HG03378 (cell line): Measurements from ENCODE around the gene SIGLEC7.
"Not testable (repeated sequence)": the region's sequence is repeated elsewhere in the genome, so short reads cannot be mapped to it uniquely, and the experiment has no call there.

Experiments used
- ATAC-seq: cut with Tn5 transposase; IDR thresholded peaks from one replicate; pipeline ENCODE4 v1.9.1; 2021; ENCODE audit warnings: mild to moderate bottlenecking, moderate library complexity; ENCODE audit not compliant: unreplicated experiment

The SIGLEC7 gene

DNA sequence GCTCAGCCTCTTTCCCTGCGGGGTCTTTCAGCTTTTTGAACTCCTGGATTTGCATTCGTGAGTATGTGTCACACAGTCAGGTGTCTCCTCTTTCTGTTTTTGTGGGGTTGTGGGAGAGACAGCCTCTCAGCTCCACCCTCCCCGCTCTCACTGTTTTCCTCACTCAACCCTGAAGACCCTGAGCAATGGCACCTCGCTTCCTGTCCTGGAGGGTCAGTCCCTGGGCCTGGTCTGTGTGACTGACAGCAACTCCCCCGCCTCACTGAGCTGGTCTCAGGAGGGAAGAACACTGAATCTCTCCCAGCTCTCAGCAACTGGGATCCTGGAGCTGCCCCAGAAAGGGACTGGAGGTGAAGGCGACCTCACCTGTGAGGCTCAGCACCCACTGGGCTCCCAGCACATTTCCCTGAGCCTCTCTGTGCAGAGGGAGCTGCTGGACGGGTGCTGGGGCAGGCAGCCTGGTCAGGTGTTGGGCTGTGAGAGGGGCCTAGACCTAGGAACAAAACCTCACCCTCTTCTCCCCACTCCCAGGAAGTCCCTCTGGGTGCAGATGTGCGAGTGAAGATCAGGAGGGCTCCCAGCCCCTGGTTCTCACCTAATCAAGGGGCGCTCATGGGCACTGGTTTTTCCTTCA lies 4.2 kb upstream of the SIGLEC7 start:
- no peak for ATAC-seq

DNA sequence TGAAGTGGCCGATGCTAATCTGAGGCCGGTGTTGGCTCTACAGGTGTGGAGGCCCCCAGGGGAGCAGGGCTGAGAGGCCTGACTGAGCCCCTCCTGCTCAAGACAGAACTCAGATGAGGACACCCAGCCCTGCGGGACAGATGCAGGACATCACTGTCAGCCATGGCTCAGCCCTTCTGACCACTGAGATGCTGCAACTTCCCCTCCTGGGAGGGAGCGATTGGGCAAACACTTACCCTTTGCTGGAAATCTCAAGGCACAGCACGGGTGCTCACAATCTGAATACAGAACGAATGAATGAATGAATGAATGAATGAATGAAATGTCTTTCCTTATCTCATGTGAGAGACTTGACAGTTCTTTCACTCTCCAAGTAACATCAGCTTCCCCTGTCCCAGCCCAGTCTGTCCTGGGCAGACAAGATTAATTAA lies 3.5 kb upstream of the SIGLEC7 start:
- ATAC-seq = no peak

DNA sequence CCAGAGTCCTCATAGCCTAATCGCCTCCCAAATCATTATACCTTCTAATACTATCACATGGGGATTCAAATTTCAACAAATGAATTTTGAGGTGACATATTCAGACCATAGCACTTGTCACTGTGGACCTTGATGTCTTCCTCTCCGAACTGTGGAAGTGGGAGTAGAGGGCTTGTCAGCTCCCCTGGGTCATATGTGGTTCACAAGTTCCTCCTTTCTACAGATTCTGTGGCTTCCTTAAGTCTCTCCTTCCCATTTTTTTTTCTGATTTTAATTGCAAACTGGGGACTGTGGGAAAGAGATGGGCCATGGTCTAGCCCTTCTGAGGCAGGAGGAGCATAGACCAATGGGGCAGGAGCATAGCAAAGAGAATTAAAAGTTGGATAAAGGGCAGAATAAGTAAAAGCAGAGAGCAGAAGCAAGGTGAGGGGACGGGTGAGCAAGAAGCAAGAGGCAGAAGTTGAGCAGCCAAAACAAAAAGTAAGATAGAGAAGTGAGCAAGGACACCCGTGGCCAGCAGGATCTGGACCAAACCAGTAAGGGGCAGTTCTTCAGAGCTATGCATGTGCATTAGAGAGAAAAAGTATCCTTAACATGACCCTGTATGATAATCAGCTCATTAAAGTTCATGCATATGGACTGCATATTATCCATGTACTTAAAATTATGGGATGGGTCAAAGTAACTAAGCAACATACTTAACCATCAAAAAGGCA lies 2.6 kb upstream of the SIGLEC7 start:
- no peak for ATAC-seq

DNA sequence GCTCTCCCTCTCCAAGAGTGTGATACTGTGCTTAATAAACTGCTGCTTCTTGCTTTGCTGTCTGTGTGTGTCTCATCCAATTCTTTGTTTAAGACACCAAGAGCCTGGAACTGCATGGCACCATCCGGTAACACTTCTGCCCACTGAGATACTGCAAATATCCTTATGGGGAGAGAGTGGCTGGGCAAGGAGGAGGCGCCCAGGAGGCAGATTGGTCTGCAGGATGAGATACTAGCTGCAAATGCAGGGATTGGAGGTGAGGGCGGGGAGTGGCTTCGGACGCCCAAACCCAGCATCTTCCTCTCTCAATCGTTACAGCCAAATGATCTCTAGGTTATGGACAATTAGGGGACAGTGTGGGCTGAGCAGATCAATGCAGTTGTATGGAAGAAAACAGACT lies 1.7 kb upstream of the SIGLEC7 start:
- ATAC-seq = no peak

- ATAC-seq = no peak
These were observed 920 bp upstream of the SIGLEC7 start for GRCh38 chr19:51141181-51141580.

GRCh38 chr19:51142809-51143475 lies 841 bp downstream of the SIGLEC7 start:
- ATAC-seq = not testable (repeated sequence)

- ATAC-seq = no peak
These were observed 1.4 kb downstream of the SIGLEC7 start for GRCh38 chr19:51143486-51143885.

DNA sequence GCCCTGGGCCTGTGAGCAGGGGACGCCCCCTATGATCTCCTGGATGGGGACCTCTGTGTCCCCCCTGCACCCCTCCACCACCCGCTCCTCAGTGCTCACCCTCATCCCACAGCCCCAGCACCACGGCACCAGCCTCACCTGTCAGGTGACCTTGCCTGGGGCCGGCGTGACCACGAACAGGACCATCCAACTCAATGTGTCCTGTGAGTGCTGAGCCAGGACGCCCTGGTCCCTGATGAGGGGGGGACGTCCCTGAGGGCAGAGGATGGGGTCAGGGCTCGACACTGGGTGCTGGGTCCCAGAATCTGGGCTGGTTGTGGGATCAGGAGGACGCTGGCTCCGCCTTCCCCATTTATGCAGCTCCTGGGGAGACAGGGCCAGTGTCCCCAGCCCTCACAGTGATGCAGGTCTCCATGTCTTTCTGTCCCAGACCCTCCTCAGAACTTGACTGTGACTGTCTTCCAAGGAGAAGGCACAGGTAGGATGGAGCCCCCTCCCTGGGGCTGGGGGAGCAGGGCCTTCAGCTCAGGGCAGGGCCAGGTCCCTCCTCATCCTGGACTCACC lies 2.5 kb downstream of the SIGLEC7 start:
- ATAC-seq = no peak

DNA sequence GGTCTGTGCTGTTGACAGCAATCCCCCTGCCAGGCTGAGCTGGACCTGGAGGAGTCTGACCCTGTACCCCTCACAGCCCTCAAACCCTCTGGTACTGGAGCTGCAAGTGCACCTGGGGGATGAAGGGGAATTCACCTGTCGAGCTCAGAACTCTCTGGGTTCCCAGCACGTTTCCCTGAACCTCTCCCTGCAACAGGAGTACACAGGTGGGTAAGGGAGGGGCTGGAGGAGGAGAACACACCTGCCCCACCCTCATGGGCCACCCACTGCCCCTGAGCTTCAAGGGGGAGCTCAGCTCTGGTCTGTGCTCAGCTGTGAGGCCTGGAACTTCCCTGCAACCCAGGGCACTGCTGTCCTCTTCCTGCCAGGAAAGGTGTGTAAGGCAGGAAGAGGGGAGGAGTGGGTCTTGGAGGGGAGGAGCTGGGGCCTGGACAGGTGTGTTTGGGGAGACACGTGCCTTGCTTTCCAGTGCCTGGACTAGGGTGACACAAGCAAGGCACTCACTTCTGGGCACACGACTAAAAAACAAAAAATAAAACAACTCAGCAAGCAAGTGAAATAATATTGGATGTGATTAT lies 3.9 kb downstream of the SIGLEC7 start:
- ATAC-seq = no peak

GRCh38 chr19:51146751-51147150 lies 4.7 kb downstream of the SIGLEC7 start:
- no peak for ATAC-seq

- ATAC-seq = no peak
These were observed 5.6 kb downstream of the SIGLEC7 start for GRCh38 chr19:51147663-51148062.

GRCh38 chr19:51148580-51148979 lies 6.5 kb downstream of the SIGLEC7 start:
- no peak for ATAC-seq

- ATAC-seq = no peak
These were observed 8.5 kb downstream of the SIGLEC7 start for GRCh38 chr19:51150627-51151026.

DNA sequence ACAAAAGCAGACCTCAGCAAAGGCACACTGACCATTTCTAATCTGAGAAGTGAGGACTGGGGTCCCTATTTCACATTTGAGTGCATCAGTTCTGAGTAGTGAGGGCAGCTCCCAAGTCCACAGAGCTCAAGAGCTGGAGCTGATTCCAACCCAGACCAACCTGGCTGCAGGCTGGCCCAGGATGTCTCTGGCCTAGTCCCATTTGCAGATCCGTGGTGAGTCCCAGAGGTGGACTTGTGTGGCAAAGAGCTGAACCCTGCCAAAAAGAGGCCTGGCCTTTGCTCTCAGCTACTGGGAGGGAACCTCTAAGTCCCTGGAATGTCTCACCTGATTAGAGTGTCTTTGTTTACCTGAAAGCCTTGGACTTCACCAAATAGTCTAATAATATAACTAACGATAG lies 14.6 kb downstream of the SIGLEC7 start:
- no peak for ATAC-seq

DNA sequence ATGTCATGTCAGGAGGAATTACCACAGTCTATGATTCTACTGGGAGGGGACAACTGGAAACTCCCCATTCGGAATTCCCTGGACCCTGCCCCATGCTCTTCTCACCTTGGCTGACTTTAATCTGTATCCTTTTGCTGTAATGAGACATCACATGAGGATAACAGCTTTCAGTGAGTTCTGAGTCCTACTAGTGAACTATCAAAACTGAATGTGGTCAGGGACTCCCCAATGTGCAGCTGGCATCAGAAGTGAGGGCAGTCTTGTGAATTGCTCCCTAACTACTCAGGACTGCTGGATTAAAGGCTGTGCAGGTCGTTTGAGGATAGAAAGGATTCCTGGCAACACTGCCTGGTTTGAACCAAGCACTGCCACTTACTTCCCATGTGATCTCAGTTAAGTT lies 15.2 kb downstream of the SIGLEC7 start:
- no peak for ATAC-seq

DNA sequence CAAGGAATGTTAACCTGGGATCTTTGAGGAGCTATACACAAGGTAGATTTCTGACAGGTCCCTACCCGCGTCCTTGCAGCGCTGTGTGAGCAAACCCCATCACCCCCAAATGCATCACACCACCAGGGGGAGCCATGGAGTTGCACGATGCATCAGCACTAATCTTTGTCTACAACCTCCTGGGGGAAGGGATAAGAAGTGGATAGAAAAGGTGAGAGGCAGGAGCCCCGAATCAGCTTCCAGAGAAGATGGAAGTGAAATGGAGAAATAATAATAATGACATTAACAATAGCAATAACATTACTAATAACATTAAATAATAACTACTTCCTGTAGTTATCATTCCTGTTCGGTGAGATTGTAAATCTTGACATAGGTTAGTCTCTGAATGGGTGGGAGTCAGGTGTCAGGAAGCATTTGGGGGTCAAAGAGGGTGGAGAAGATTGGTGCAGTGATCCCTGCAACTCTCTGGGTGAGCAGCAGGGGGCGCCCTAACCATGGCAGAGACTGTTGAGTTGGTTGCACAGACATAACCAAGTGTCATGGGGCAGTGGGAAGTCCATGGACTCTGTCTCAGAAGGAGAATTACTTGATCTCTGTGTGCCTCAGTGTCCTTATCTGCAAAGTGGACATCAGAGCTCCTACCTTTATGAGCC lies 16.5 kb downstream of the SIGLEC7 start:
- no peak for ATAC-seq

- no peak for ATAC-seq
These were observed 17.6 kb downstream of the SIGLEC7 start for GRCh38 chr19:51159656-51160055.

DNA sequence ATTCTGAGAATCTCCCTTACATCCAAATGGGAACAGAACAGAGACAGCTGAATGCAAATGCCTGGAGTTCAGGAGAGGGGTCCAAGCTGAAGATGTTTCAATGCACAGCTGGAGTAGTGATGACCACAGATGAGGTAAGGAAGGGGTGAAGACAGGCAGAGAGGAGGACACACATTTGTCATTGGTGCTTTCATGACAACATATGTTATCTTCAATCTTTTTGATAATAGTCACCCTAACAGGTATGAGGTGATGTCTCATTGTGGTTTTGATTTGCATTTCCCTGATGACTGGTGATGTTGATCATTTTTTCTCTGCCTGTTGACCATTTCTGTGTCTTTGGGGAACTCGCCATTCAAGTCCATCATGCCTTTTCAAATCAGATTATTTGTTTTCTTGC lies 19.2 kb downstream of the SIGLEC7 start:
- ATAC-seq = no peak

DNA sequence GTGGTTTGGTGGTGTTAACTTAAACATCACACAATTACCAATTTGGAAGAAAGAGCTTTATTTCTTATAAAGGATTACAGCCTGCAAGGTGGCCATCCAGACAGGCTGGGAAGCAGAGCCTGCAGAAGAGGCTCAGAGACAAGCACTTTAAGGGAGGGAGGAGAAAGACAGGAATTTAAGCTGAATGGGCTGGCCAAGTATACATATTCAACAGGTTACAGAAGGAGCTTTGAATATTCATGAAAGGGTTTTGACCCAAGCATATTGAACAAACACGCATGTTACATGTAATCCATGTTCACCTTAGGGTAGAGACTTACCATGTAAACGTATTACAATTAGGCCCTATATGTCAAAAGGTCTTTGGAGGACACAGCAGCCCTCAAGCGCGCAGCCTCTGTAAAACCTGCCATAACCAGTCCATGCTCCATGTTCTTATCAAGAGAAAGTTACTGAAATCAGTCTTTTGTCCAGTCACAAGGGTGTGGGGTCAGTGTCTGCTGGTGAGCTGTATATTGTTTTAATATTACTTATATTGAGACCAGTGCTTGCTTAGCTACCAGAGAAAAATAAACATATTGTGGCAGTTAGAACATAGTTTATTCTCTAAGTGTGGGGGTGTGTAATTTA lies 19.9 kb downstream of the SIGLEC7 start:
- ATAC-seq = no peak

GRCh38 chr19:51163257-51163656 lies 21.2 kb downstream of the SIGLEC7 start:
- no peak for ATAC-seq

GRCh38 chr19:51164215-51164614 lies 22.1 kb downstream of the SIGLEC7 start:
- no peak for ATAC-seq
